HCT116 (cell line): ENCODE results near the gene CCDC92.

ENCODE experiments used
- POLR2AphosphoS5 ChIP-seq: IDR thresholded peaks from 2 replicates; pipeline ENCODE4 v1.6.1; 2011; ENCODE audit warnings: mild to moderate bottlenecking, low read depth, low read length, moderate library complexity
- TF ChIP-seq, protein P1 (sequence below), 3 experiments: fragments of 200-600 bp in 1 of 3; sonication (generic) in 1 of 3; IDR thresholded peaks in 2 of 3; conservative IDR thresholded peaks in 1 of 3; 2 replicates each; pipeline ENCODE4 v1.5.1; 2012 to 2017; ENCODE audit warnings: low read depth in 2 of 3, low read length in 2 of 3, antibody characterized with exemption in 1 of 3, borderline replicate concordance in 1 of 3, control low read depth in 1 of 3, mild to moderate bottlenecking in 1 of 3, mixed read lengths in 1 of 3, mixed run types in 1 of 3, moderate library complexity in 1 of 3; ENCODE audit not compliant: insufficient read depth in 1 of 3

DNA sequence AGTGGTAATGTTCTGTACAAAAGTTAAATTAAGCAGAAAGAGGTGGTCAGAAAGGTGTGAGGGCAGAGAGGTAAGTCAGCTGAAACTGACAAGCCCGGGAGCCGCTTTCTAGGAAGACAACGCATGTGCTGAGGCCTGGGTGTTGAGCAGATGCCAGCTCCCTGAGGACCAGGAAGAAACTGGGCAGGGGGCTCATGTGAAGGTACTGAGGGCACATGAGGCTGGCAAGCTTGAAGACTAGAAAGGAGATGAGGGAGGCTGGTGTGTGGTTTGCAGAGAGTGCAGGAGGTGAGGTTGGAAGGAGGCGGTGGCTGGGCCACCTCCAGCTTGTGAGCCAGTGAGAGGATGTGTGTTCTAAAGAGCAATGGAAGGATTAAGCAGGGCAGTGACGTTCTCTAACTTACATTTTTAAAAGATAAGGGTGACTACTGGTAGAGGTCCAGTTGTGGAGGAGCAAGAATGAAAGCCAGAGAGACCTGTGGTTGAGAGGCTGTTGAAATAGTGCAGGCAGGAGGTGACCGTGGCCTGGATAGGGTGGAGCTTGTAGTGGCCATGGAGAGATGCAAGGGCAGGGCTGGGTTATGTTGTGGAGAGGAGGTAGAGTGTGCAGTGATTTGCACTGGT is 29.5 kb upstream of the CCDC92 start:
- TF ChIP-seq POLR2AphosphoS5 = no peak
- TF ChIP-seq, protein P1, sequence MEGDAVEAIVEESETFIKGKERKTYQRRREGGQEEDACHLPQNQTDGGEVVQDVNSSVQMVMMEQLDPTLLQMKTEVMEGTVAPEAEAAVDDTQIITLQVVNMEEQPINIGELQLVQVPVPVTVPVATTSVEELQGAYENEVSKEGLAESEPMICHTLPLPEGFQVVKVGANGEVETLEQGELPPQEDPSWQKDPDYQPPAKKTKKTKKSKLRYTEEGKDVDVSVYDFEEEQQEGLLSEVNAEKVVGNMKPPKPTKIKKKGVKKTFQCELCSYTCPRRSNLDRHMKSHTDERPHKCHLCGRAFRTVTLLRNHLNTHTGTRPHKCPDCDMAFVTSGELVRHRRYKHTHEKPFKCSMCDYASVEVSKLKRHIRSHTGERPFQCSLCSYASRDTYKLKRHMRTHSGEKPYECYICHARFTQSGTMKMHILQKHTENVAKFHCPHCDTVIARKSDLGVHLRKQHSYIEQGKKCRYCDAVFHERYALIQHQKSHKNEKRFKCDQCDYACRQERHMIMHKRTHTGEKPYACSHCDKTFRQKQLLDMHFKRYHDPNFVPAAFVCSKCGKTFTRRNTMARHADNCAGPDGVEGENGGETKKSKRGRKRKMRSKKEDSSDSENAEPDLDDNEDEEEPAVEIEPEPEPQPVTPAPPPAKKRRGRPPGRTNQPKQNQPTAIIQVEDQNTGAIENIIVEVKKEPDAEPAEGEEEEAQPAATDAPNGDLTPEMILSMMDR (IDR thresholded peaks at IDR 0.05 in 2 of 3, conservative IDR thresholded peaks at IDR 0.05 in 1 of 3; ENCODE audit: borderline replicate concordance in 1 of 3, insufficient read depth in 1 of 3, low read depth in 2 of 3, low read length in 2 of 3) = no peak
